K562 (cell line): Measurements from ENCODE around the gene EME1. TPM values are rescaled to one million over a fixed set of nuclear protein-coding genes. Genes with fewer than 3 reads are reported as not detected.
A peak's percentile ranks its signal among the peaks of the same experiment; 100 is the strongest.

Source experiments
- GATAD2B ChIP-seq: fragments of 450-650 bp; IDR thresholded peaks from 2 replicates; pipeline ENCODE4 v1.6.1; 2017; ENCODE audit warnings: mild to moderate bottlenecking, borderline replicate concordance
- HDAC2 ChIP-seq: fragments of 450-650 bp; IDR thresholded peaks from 2 replicates; pipeline ENCODE4 v1.6.1; 2016; ENCODE audit warnings: mild to moderate bottlenecking
- HNRNPH1 ChIP-seq: fragments of 200-400 bp; formaldehyde crosslinking; optimal IDR thresholded peaks from 2 replicates; pipeline ENCODE3; 2017; ENCODE audit warnings: low read depth, mild to moderate bottlenecking, low read length, moderate library complexity
- HNRNPUL1 ChIP-seq: fragments of 200-400 bp; formaldehyde crosslinking; IDR thresholded peaks from 2 replicates; pipeline ENCODE4 v1.6.1; 2017; ENCODE audit warnings: low read length
- KDM2B ChIP-seq: fragments of 250-450 bp; sonication (Bioruptor Pico); IDR thresholded peaks from 2 replicates; pipeline ENCODE4 v1.8.0; 2021; ENCODE audit warnings: mild to moderate bottlenecking, moderate library complexity
- PTTG1 ChIP-seq: fragments of 450-650 bp; IDR thresholded peaks from 2 replicates; pipeline ENCODE4 v1.6.1; 2016; ENCODE audit warnings: low read depth, mild to moderate bottlenecking, missing genetic modification characterization, missing compliant biosample characterization
- SNRNP70 ChIP-seq: fragments of 200-400 bp; formaldehyde crosslinking; optimal IDR thresholded peaks from 2 replicates; pipeline ENCODE3; 2017; ENCODE audit warnings: low read depth, low read length
- ZFP30 ChIP-seq: fragments of 250-450 bp; sonication (Bioruptor Pico); IDR thresholded peaks from 2 replicates; pipeline ENCODE4 v1.8.0; 2022; ENCODE audit warnings: moderate library complexity, mild to moderate bottlenecking, inconsistent platforms, borderline replicate concordance
- ZFPM2 ChIP-seq: fragments of 250-450 bp; sonication (Bioruptor Pico); IDR thresholded peaks from 2 replicates; pipeline ENCODE4 v1.5.1; 2022; ENCODE audit warnings: mild to moderate bottlenecking
- ZSCAN29 ChIP-seq: fragments of 450-650 bp; IDR thresholded peaks from 2 replicates; pipeline ENCODE4 v1.6.1; 2017
- polyA plus RNA-seq, 8 experiments: library from polyadenylated mRNA; depleted of rRNA in 4 of 8; stranded (reverse) in 5 of 8; unstranded in 3 of 8; fragments of >200 nt; fragmentation: Nextera tagmentation in 2 of 8; fragmentation: Illumina TruSeq in 1 of 8; extraction: Ambion mirVana in 2 of 8; extraction: Trizol in 1 of 8; gene quantifications; 2 replicates each; pipeline versions ENCODE4 v1.2.1 to v1.2.3, GENCODE V29; 2011 to 2014; ENCODE audit warnings: inconsistent platforms in 1 of 8, missing spikeins in 1 of 8
- total RNA-seq, 7 experiments: library from RNA; depleted of rRNA in 6 of 7; stranded (reverse); fragments of >200 nt in 6 of 7; fragmentation: Illumina TruSeq in 2 of 7; extraction: Trizol in 2 of 7; gene quantifications; 2 replicates each; pipeline versions ENCODE4 v1.2.1 to v1.2.3, GENCODE V29; 2011 to 2021; ENCODE audit warnings: low replicate concordance in 1 of 7
- TF ChIP-seq, protein P1 (sequence below): sonication (generic); formaldehyde crosslinking; IDR thresholded peaks from 2 replicates; pipeline ENCODE4 v1.8.1; 2023; ENCODE audit warnings: mild to moderate bottlenecking, missing genetic modification reagents
- TF ChIP-seq, protein P2 (sequence below), 2 experiments: fragments of 450-650 bp; formaldehyde crosslinking in 1 of 2; IDR thresholded peaks; 2 replicates each; pipeline versions ENCODE4 v1.4.0 to v1.6.1; 2014 to 2020; ENCODE audit warnings: mild to moderate bottlenecking in 2 of 2, borderline replicate concordance in 1 of 2, low read depth in 1 of 2
- TF ChIP-seq, protein P3 (sequence below), 2 experiments: fragments of 450-650 bp in 1 of 2; sonication (generic) in 1 of 2; formaldehyde crosslinking in 1 of 2; IDR thresholded peaks in 1 of 2; conservative IDR thresholded peaks in 1 of 2; 2 replicates each; pipeline versions ENCODE4 v1.6.1 to v1.8.1; 2016 to 2023; ENCODE audit warnings: mild to moderate bottlenecking in 2 of 2, moderate library complexity in 2 of 2, inconsistent platforms in 1 of 2, missing genetic modification reagents in 1 of 2
- TF ChIP-seq, protein P4 (sequence below): fragments of 450-650 bp; formaldehyde crosslinking; IDR thresholded peaks from 2 replicates; pipeline ENCODE4 v1.4.0; 2022; ENCODE audit warnings: missing genetic modification characterization

The EME1 gene
- total and polyA plus RNA-seq, 9 of the 15 experiments (the other 6 are each of a cell fraction or from before 2014, with no cell fraction given) = 14.6 to 44.1 (median 24.0) TPM

DNA sequence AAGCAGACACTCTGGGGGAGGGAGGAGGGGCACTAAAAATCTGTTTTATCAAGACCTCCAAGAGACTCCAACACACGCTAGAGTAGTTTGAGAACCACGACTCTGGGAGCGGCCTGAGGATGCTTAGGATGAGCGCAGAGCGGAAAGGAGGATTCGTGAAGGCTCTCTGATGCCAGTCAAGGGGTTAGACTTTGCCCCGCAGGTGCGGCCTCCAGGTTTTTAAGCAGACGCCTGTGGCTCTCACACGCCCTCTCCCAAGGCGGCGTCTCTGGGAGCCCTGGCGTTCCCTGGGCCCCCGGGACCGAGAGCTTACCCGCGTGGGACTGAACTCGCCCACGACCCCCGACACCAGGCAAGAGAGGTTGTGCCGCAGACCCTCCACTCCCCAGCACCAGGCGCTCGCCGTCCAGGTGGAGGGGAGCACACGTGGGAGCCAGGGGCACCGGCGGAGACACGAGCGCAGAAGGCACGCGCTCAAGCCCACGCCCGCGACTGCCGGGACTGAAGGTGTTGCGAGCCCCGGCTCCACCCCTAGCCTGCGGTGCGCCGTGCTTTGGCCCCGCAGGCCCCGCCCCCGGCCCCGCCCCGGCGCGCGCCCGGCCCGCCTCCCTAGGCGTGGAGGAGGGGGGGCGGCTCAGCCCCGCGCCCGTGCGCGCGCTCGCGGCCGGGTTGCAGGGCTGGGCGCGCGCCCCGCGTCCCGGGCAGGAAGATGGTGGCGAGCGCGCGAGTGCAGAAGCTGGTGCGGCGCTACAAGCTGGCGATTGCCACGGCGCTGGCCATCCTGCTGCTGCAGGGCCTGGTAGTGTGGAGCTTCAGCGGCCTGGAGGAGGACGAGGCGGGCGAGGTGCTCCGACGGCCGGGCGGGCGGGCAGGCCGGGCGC, 27.4 kb upstream of the EME1 start, which contains the start of gene XYLT2 (continued):
- TF ChIP-seq, protein P1, sequence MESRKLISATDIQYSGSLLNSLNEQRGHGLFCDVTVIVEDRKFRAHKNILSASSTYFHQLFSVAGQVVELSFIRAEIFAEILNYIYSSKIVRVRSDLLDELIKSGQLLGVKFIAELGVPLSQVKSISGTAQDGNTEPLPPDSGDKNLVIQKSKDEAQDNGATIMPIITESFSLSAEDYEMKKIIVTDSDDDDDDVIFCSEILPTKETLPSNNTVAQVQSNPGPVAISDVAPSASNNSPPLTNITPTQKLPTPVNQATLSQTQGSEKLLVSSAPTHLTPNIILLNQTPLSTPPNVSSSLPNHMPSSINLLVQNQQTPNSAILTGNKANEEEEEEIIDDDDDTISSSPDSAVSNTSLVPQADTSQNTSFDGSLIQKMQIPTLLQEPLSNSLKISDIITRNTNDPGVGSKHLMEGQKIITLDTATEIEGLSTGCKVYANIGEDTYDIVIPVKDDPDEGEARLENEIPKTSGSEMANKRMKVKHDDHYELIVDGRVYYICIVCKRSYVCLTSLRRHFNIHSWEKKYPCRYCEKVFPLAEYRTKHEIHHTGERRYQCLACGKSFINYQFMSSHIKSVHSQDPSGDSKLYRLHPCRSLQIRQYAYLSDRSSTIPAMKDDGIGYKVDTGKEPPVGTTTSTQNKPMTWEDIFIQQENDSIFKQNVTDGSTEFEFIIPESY (CRISPR knock-in tag) = no peak
- TF ChIP-seq ZFPM2 (CRISPR knock-in tag) (no peak), GATAD2B (0 out of 2 replicates have a peak, but pooled peaks have one; percentile 24), HNRNPH1 (no peak), ZFP30 (no peak), ZSCAN29 (no peak), SNRNP70 (no peak), PTTG1 (tag) (no peak), HNRNPUL1 (no peak), HDAC2 (peak; percentile 63; the same call in 1 of the 2 replicates), KDM2B (CRISPR knock-in tag) (peak; percentile 51; the same call in 1 of the 2 replicates)
- TF ChIP-seq, protein P2, sequence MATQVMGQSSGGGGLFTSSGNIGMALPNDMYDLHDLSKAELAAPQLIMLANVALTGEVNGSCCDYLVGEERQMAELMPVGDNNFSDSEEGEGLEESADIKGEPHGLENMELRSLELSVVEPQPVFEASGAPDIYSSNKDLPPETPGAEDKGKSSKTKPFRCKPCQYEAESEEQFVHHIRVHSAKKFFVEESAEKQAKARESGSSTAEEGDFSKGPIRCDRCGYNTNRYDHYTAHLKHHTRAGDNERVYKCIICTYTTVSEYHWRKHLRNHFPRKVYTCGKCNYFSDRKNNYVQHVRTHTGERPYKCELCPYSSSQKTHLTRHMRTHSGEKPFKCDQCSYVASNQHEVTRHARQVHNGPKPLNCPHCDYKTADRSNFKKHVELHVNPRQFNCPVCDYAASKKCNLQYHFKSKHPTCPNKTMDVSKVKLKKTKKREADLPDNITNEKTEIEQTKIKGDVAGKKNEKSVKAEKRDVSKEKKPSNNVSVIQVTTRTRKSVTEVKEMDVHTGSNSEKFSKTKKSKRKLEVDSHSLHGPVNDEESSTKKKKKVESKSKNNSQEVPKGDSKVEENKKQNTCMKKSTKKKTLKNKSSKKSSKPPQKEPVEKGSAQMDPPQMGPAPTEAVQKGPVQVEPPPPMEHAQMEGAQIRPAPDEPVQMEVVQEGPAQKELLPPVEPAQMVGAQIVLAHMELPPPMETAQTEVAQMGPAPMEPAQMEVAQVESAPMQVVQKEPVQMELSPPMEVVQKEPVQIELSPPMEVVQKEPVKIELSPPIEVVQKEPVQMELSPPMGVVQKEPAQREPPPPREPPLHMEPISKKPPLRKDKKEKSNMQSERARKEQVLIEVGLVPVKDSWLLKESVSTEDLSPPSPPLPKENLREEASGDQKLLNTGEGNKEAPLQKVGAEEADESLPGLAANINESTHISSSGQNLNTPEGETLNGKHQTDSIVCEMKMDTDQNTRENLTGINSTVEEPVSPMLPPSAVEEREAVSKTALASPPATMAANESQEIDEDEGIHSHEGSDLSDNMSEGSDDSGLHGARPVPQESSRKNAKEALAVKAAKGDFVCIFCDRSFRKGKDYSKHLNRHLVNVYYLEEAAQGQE (IDR thresholded peaks at IDR 0.05; ENCODE audit: borderline replicate concordance) = no peak
- TF ChIP-seq, protein P2 (CRISPR knock-in tag; IDR thresholded peaks at IDR 0.05; ENCODE audit: low read depth) = 0 out of 2 replicates have a peak, but pooled peaks have one; percentile 7
- TF ChIP-seq, protein P3, sequence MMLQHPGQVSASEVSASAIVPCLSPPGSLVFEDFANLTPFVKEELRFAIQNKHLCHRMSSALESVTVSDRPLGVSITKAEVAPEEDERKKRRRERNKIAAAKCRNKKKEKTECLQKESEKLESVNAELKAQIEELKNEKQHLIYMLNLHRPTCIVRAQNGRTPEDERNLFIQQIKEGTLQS (IDR thresholded peaks at IDR 0.05) = no peak
- TF ChIP-seq, protein P3 (CRISPR knock-in tag; conservative IDR thresholded peaks at IDR 0.05) = no peak
- TF ChIP-seq, protein P4, sequence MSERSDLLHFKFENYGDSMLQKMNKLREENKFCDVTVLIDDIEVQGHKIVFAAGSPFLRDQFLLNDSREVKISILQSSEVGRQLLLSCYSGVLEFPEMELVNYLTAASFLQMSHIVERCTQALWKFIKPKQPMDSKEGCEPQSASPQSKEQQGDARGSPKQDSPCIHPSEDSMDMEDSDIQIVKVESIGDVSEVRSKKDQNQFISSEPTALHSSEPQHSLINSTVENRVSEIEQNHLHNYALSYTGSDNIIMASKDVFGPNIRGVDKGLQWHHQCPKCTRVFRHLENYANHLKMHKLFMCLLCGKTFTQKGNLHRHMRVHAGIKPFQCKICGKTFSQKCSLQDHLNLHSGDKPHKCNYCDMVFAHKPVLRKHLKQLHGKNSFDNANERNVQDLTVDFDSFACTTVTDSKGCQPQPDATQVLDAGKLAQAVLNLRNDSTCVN (CRISPR knock-in tag) = no peak
